ENCODE data around the gene POGLUT3.

GRCh38 chr11:108534274-108534882 is 36.2 kb upstream of the POGLUT3 start:
- TF ChIP-seq RAD21 (conservative IDR thresholded peaks at IDR 0.05) (no peak), EP300 (conservative IDR thresholded peaks at IDR 0.05; ENCODE audit: poor library complexity, severe bottlenecking) (no peak)

All from neural cell (in vitro differentiated cells).